Smooth muscle cell (in vitro differentiated cells): Measurements from ENCODE around the gene ZCCHC24. TPM values are rescaled to one million over a fixed set of nuclear protein-coding genes. Genes with fewer than 3 reads are reported as not detected.

Experiments
- DNase-seq: peaks from one replicate; lab custom pipeline; 2025; ENCODE audit not compliant: unreplicated experiment; lab: John Stamatoyannopoulos, UW
- H2AFZ ChIP-seq: fragments of 200-600 bp; sonication (generic); 2 replicates; pipeline ENCODE4 v1.6.0; 2016; ENCODE audit warnings: antibody characterized with exemption, low read depth, mild to moderate bottlenecking
- H3F3A ChIP-seq: fragments of 200-600 bp; sonication (generic); 2 replicates; pipeline ENCODE4 v1.6.0; 2017; ENCODE audit warnings: antibody characterized with exemption, low read depth
- H3K27ac ChIP-seq: fragments of 200-600 bp; sonication (generic); 2 replicates; pipeline ENCODE4 v1.5.1; 2016; ENCODE audit warnings: low read depth, mild to moderate bottlenecking
- H3K27me3 ChIP-seq: fragments of 200-600 bp; sonication (generic); 2 replicates; pipeline ENCODE4 v1.6.1; 2016; ENCODE audit warnings: low read depth, mild to moderate bottlenecking
- H3K36me3 ChIP-seq: fragments of 200-600 bp; sonication (generic); 2 replicates; pipeline ENCODE4 v1.5.1; 2016; ENCODE audit warnings: low read depth
- H3K4me1 ChIP-seq: fragments of 200-600 bp; sonication (generic); 2 replicates; pipeline ENCODE4 v1.5.1; 2016; ENCODE audit warnings: low read depth
- H3K4me2 ChIP-seq: fragments of 200-600 bp; sonication (generic); 2 replicates; pipeline ENCODE4 v1.6.0; 2016; ENCODE audit warnings: mild to moderate bottlenecking
- H3K4me3 ChIP-seq: fragments of 200-600 bp; sonication (generic); 2 replicates; pipeline ENCODE4 v1.5.1; 2016; ENCODE audit warnings: mild to moderate bottlenecking
- H3K79me2 ChIP-seq: fragments of 200-600 bp; sonication (generic); 2 replicates; pipeline ENCODE4 v1.6.0; 2016; ENCODE audit warnings: low read depth, mild to moderate bottlenecking
- H3K9ac ChIP-seq: fragments of 200-600 bp; sonication (generic); 2 replicates; pipeline ENCODE4 v1.6.0; 2016; ENCODE audit warnings: low read depth
- H3K9me3 ChIP-seq: fragments of 200-600 bp; sonication (generic); replicated peaks from 2 replicates; pipeline ENCODE4 v1.5.1; 2016; ENCODE audit warnings: low read depth
- H4K20me1 ChIP-seq: fragments of 200-600 bp; sonication (generic); 2 replicates; pipeline ENCODE4 v1.6.0; 2016; ENCODE audit warnings: low read depth
- CTCF ChIP-seq: fragments of 200-600 bp; sonication (generic); IDR thresholded peaks from 2 replicates; pipeline ENCODE4 v1.5.1; 2017; ENCODE audit warnings: borderline replicate concordance, mild to moderate bottlenecking, antibody characterized with exemption; ENCODE audit not compliant: insufficient read depth, poor library complexity, severe bottlenecking
- WGBS: methylation state at CpG from one replicate; pipeline ENCODE4 v1.1.7; 2016; ENCODE audit warnings: low lambda C conversion rate; 5-methylcytosine and 5-hydroxymethylcytosine counted together
- polyA plus RNA-seq: library from polyadenylated mRNA; unstranded; fragments of >200 nt; fragmentation: Nextera tagmentation; extraction: Ambion mirVana; gene quantifications from 2 replicates; pipeline ENCODE4 v1.2.1, GENCODE V29; 2016
- total RNA-seq: library from RNA; depleted of rRNA; stranded (reverse); fragments of >200 nt; gene quantifications from 2 replicates; pipeline ENCODE4 v1.2.3, GENCODE V29; 2014

The ZCCHC24 gene
- total and polyA plus RNA-seq, 2 experiments from 2014 or later, result 21.9 to 52.1 TPM

- H3K4me1 ChIP-seq, result no peaks in the 10 kb centered on the region
- no peak overlapping the region for H3K4me3 ChIP-seq
- 90% methylated on average over 6 of the region's 6 CpGs for WGBS
- no peaks in the 10 kb centered on the region for H3F3A ChIP-seq
- H2AFZ ChIP-seq, result no peak overlapping the region
- peaks cover 36% of the 10 kb centered on the region for H4K20me1 ChIP-seq
- H3K79me2 ChIP-seq, result no peaks in the 10 kb centered on the region
- no peak for TF ChIP-seq CTCF
- H3K9me3 ChIP-seq, result no peaks in the 10 kb centered on the region
- no peak overlapping the region for H3K27ac ChIP-seq
- no peaks in the 10 kb centered on the region for H3K27me3 ChIP-seq
- peaks cover 14% of the 10 kb centered on the region for H3K36me3 ChIP-seq
- no peak for DNase-seq
- H3K9ac ChIP-seq, result no peak overlapping the region
- no peak overlapping the region for H3K4me2 ChIP-seq
Observed at GRCh38 chr10:79355420-79356017, 89.9 kb downstream of the ZCCHC24 start.

- DNase-seq, result no peak
- TF ChIP-seq CTCF, result no peak
- Histone ChIP-seq H3K9me3 (no peaks in the 10 kb centered on the region), H3K9ac (no peak overlapping the region), H3K79me2 (no peaks in the 10 kb centered on the region), H3K27ac (no peak overlapping the region), H2AFZ (no peak overlapping the region), H3K4me1 (no peaks in the 10 kb centered on the region), H3K4me2 (no peak overlapping the region), H4K20me1 (peaks cover 45% of the 10 kb centered on the region), H3K27me3 (no peaks in the 10 kb centered on the region), H3K36me3 (peaks cover 14% of the 10 kb centered on the region), H3F3A (no peaks in the 10 kb centered on the region), H3K4me3 (no peak overlapping the region)
- WGBS, result 98% methylated on average over 6 of the region's 6 CpGs
Observed at GRCh38 chr10:79354615-79355014, 90.8 kb downstream of the ZCCHC24 start.

GRCh38 chr10:79354141-79354540 lies 91.3 kb downstream of the ZCCHC24 start:
- Histone ChIP-seq H2AFZ (no peak overlapping the region), H3K4me3 (no peak overlapping the region), H3K4me2 (no peak overlapping the region), H4K20me1 (peaks cover 49% of the 10 kb centered on the region), H3K79me2 (no peaks in the 10 kb centered on the region), H3K27me3 (no peaks in the 10 kb centered on the region), H3K9ac (no peak overlapping the region), H3K4me1 (no peaks in the 10 kb centered on the region), H3K36me3 (peaks cover 14% of the 10 kb centered on the region), H3K9me3 (no peaks in the 10 kb centered on the region), H3F3A (no peaks in the 10 kb centered on the region), H3K27ac (no peak overlapping the region)
- no peak for TF ChIP-seq CTCF
- 79% methylated on average over 3 of the region's 3 CpGs for WGBS
- DNase-seq, result no peak

- no peak for TF ChIP-seq CTCF
- Histone ChIP-seq H3K4me1 (no peaks in the 10 kb centered on the region), H3K9me3 (no peaks in the 10 kb centered on the region), H4K20me1 (peaks cover 53% of the 10 kb centered on the region), H3K27ac (no peak overlapping the region), H3K9ac (no peak overlapping the region), H2AFZ (no peak overlapping the region), H3K79me2 (peaks cover 4% of the 10 kb centered on the region), H3K4me2 (no peak overlapping the region), H3F3A (no peaks in the 10 kb centered on the region), H3K36me3 (peaks cover 14% of the 10 kb centered on the region), H3K4me3 (no peak overlapping the region), H3K27me3 (no peaks in the 10 kb centered on the region)
- WGBS, result 99% methylated on average over 11 of the region's 11 CpGs
- no peak for DNase-seq
Observed at GRCh38 chr10:79353726-79354125, 91.7 kb downstream of the ZCCHC24 start.
